HUDEP-2 (cell line): ENCODE data around the gene YWHAH.
A peak's percentile ranks its signal among the peaks of the same experiment; 100 is the strongest.

Source experiments
- DNase-seq, 76 experiments: peaks; one replicate each; lab custom pipeline; 2025; ENCODE audit not compliant: unreplicated experiment in 76 of 76; lab: John Stamatoyannopoulos, UW

YWHAH gene

GRCh38 chr22:31943978-31944699 lies at the start of gene YWHAH:
TSS of gene YWHAH (plus strand) at chr22:31944535. CDS start at chr22:31944734, 199 bp downstream.
- peak in 75 of 76 experiments; percentile 36 to 97 (median 92) for DNase-seq

- DNase-seq: peak in 54 of 76 experiments; percentile 5 to 80 (median 38)
These were observed 48.8 kb upstream of the YWHAH start for GRCh38 chr22:31895411-31896123.

- peak in 63 of 76 experiments; percentile 3 to 90 (median 56) for DNase-seq
These were observed 47.9 kb upstream of the YWHAH start for GRCh38 chr22:31896472-31896871.

- DNase-seq: no peak
These were observed 46.2 kb upstream of the YWHAH start for GRCh38 chr22:31897842-31898805.

GRCh38 chr22:31898926-31899325 lies 45.4 kb upstream of the YWHAH start:
- DNase-seq: no peak

GRCh38 chr22:31899669-31900068 lies 44.7 kb upstream of the YWHAH start:
- no peak for DNase-seq

GRCh38 chr22:31901388-31902137 lies 42.8 kb upstream of the YWHAH start:
- DNase-seq: peak in 39 of 76 experiments; percentile 7 to 77 (median 29)

GRCh38 chr22:31904651-31905050 lies 39.7 kb upstream of the YWHAH start:
- DNase-seq: no peak

- DNase-seq: no peak
These were observed 39.0 kb upstream of the YWHAH start for GRCh38 chr22:31905356-31905755.

GRCh38 chr22:31906086-31906485 lies 38.2 kb upstream of the YWHAH start:
- DNase-seq: no peak

- no peak for DNase-seq
These were observed 37.8 kb upstream of the YWHAH start for GRCh38 chr22:31906569-31906968.

- DNase-seq: no peak
These were observed 34.4 kb upstream of the YWHAH start for GRCh38 chr22:31909977-31910376.

- no peak for DNase-seq
These were observed 32.5 kb upstream of the YWHAH start for GRCh38 chr22:31911565-31912406.

GRCh38 chr22:31912407-31912743 lies 32.0 kb upstream of the YWHAH start:
- DNase-seq: no peak

- DNase-seq: no peak
These were observed 28.7 kb upstream of the YWHAH start for GRCh38 chr22:31915586-31915985.

GRCh38 chr22:31917227-31917921 lies 27.0 kb upstream of the YWHAH start:
- no peak for DNase-seq

GRCh38 chr22:31919730-31920129 lies 24.6 kb upstream of the YWHAH start:
- DNase-seq: no peak

- DNase-seq: no peak
These were observed 24.0 kb upstream of the YWHAH start for GRCh38 chr22:31920306-31920705.

- no peak for DNase-seq
These were observed 23.2 kb upstream of the YWHAH start for GRCh38 chr22:31921106-31921505.
